ENCODE data around the gene ANAPC13. TPM values are rescaled to one million over a fixed set of nuclear protein-coding genes. Genes with fewer than 3 reads are reported as not detected.

ANAPC13 gene
- total and polyA plus RNA-seq, 4 experiments from 2014 or later = 40.9 to 146 (median 64.4) TPM

DNA sequence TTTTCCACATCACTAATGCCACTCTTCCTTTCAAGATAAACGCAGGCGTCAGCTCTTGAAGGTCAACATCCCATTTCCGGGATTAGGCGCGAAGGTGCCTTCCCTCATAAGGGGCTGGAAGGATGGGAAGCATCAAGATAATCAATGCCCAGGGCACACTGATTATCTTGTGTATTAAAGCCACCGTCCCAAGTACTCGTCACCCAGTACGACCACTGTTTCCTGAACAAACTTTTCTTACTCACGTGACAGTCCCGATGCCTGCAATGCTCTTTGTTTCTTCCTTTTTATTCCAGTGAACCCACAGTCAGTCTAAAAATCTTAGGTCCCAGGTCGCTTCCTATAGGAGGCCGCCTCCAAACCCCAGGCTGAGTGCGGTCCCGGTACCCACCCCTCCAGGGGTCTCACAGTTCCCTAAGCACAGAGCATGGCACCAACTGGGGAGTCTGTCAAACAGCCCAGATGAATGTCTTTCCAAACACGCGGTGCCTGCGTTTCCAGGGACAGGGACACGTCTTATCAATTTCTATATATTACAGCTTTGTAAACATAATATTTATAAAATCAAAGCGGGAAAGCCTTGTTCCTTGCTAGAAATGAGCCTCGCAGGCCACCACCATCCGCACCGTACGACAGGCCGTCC lies 589 bp downstream of the ANAPC13 start:
- CTCF ChIA-PET (ENCODE audit: partially characterized antibody) = interaction anchor here (1.1 to 6.3 kb wide), 4 partner anchors 9 to 912 kb away, joined by 3 to 79 read pairs (median 12); partner anchors contain the start of gene CDV3
- peaks cover 21% of the 10 kb centered on the region for H3K36me3 ChIP-seq (ENCODE audit: insufficient read depth, low read length)
- peak overlapping the region; percentile 88 for H3K27ac ChIP-seq (ENCODE audit: low read depth, low read length)
- H3K4me3 ChIP-seq (ENCODE audit: low read length in 2 of 2) = peak overlapping the region; percentile 92 to 95
- H3K27me3 ChIP-seq (ENCODE audit: insufficient read depth, low read length) = no peaks in the 10 kb centered on the region
- H3K27me3 Mint-ChIP-seq = no peaks in the 10 kb centered on the region
- H3K27ac Mint-ChIP-seq = peak overlapping the region; percentile 97 to 100 (median 99)
- DNase-seq = peak in 1 of 5 donors; percentile 41
- H3K36me3 Mint-ChIP-seq = peaks cover 19 to 49% of the 10 kb centered on the region in 2 donors
- no peaks in the 10 kb centered on the region for H3K9me3 ChIP-seq (ENCODE audit: control insufficient read depth in 1 of 2, low read length in 2 of 2)
- intact Hi-C loops (cut with micrococcal nuclease) = loop anchor here (5.0 to 10.0 kb wide), 4 partner anchors 678 to 1820 kb away; partner anchors contain the start of genes MSL2, SRPRB, TOPBP1 and UBA5
- peaks cover 31% of the 10 kb centered on the region for H3K4me1 ChIP-seq (ENCODE audit: insufficient read depth, low read length)
- H3K4me1 Mint-ChIP-seq = peaks cover 27 to 64% (median 42%) of the 10 kb centered on the region in 4 donors
- H3K4me3 Mint-ChIP-seq = peak overlapping the region; percentile 94 to 100 (median 99)
- peaks cover 0 to 7% (median 0%) of the 10 kb centered on the region in 8 donors for H3K9me3 Mint-ChIP-seq
- POLR2A ChIA-PET (ENCODE audit: partially characterized antibody) = interaction anchor here (1.0 to 3.4 kb wide), 7 partner anchors 10 to 1759 kb away, joined by 3 to 31 read pairs (median 5); partner anchors contain the start of genes CDV3 and RYK

- Mint-ChIP-seq H3K27me3 (no peaks in the 10 kb centered on the region), H3K4me3 (peak overlapping the region; percentile 46 to 99 (median 64)), H3K9me3 (peaks cover 0 to 7% (median 0%) of the 10 kb centered on the region in 8 donors), H3K36me3 (peaks cover 23 to 58% of the 10 kb centered on the region in 2 donors), H3K4me1 (peaks cover 27 to 56% (median 38%) of the 10 kb centered on the region in 4 donors), H3K27ac (peak overlapping the region in 3 of 7 donors; percentile 26 to 75 (median 51))
- H3K4me3 ChIP-seq (ENCODE audit: low read length in 2 of 2) = no peak overlapping the region
- intact Hi-C loops (cut with micrococcal nuclease) = loop anchor here (10.0 kb wide), 1 partner anchor 1819 kb away; the partner anchor contains the start of gene UBA5
- peaks cover 32% of the 10 kb centered on the region for H3K36me3 ChIP-seq (ENCODE audit: insufficient read depth, low read length)
- H3K27ac ChIP-seq (ENCODE audit: low read depth, low read length) = no peak overlapping the region
- H3K27me3 ChIP-seq (ENCODE audit: insufficient read depth, low read length) = no peaks in the 10 kb centered on the region
- ChIA-PET POLR2A (ENCODE audit: partially characterized antibody) (interaction anchor here (1.7 kb wide), 1 partner anchor 233 kb away, joined by 6 read pairs; the partner anchor contains the start of gene RYK), CTCF (ENCODE audit: partially characterized antibody) (interaction anchor here (0.9 to 6.3 kb wide), 11 partner anchors 8 to 1757 kb away, joined by 3 to 79 read pairs (median 4); partner anchors contain the start of gene RYK)
- no peak for DNase-seq
- H3K4me1 ChIP-seq (ENCODE audit: insufficient read depth, low read length) = peaks cover 31% of the 10 kb centered on the region
- no peaks in the 10 kb centered on the region for H3K9me3 ChIP-seq (ENCODE audit: control insufficient read depth in 1 of 2, low read length in 2 of 2)
These were observed 2.4 kb downstream of the ANAPC13 start for GRCh38 chr3:134483195-134483900.

- Mint-ChIP-seq H3K9me3 (peaks cover 0 to 7% (median 0%) of the 10 kb centered on the region in 8 donors), H3K4me1 (peaks cover 25 to 49% (median 34%) of the 10 kb centered on the region in 4 donors)
These were observed 3.2 kb downstream of the ANAPC13 start for GRCh38 chr3:134482622-134483021.

GRCh38 chr3:134481166-134481565 lies 4.6 kb downstream of the ANAPC13 start:
- intact Hi-C loops (cut with micrococcal nuclease) = loop anchor here (10.0 kb wide), 1 partner anchor 1816 kb away; the partner anchor contains the start of gene UBA5
- no peak for DNase-seq
- H3K27me3 Mint-ChIP-seq = no peaks in the 10 kb centered on the region
- H3K36me3 Mint-ChIP-seq = peaks cover 36 to 77% of the 10 kb centered on the region in 2 donors
- Histone ChIP-seq H3K36me3 (ENCODE audit: insufficient read depth, low read length) (peaks cover 47% of the 10 kb centered on the region), H3K9me3 (ENCODE audit: control insufficient read depth in 1 of 2, low read length in 2 of 2) (no peaks in the 10 kb centered on the region), H3K27me3 (ENCODE audit: insufficient read depth, low read length) (no peaks in the 10 kb centered on the region), H3K27ac (ENCODE audit: low read depth, low read length) (no peak overlapping the region), H3K4me1 (ENCODE audit: insufficient read depth, low read length) (peaks cover 20% of the 10 kb centered on the region), H3K4me3 (ENCODE audit: low read length in 2 of 2) (no peak overlapping the region)
- H3K4me3 Mint-ChIP-seq = no peak overlapping the region
- ChIA-PET POLR2A (ENCODE audit: partially characterized antibody) (no interaction called here), CTCF (ENCODE audit: partially characterized antibody) (interaction anchor here (1.2 to 3.1 kb wide), 4 partner anchors 8 to 268 kb away, joined by 3 to 12 read pairs (median 6); no protein-coding TSS in a partner anchor)
- peak overlapping the region in 3 of 7 donors; percentile 4 to 53 (median 51) for H3K27ac Mint-ChIP-seq
- H3K9me3 Mint-ChIP-seq = peaks cover 0 to 7% (median 0%) of the 10 kb centered on the region in 8 donors
- peaks cover 15 to 36% (median 23%) of the 10 kb centered on the region in 4 donors for H3K4me1 Mint-ChIP-seq

More at GRCh38 chr3:134482622-134483021, 3.2 kb downstream of the ANAPC13 start:
- no peak for DNase-seq
- no peak overlapping the region for H3K27ac ChIP-seq (ENCODE audit: low read depth, low read length)
- intact Hi-C loops (cut with micrococcal nuclease) = loop anchor here (10.0 kb wide), 1 partner anchor 1818 kb away; the partner anchor contains the start of gene UBA5
- ChIA-PET POLR2A (ENCODE audit: partially characterized antibody) (interaction anchor here (1.7 kb wide), 1 partner anchor 232 kb away, joined by 6 read pairs; the partner anchor contains the start of gene RYK), CTCF (ENCODE audit: partially characterized antibody) (interaction anchor here (0.9 to 6.3 kb wide), 10 partner anchors 7 to 270 kb away, joined by 3 to 79 read pairs (median 4); partner anchors contain the start of gene RYK)
- H3K4me3 Mint-ChIP-seq = peak overlapping the region in 4 of 8 donors; percentile 6 to 17 (median 12)
- peaks cover 26 to 66% of the 10 kb centered on the region in 2 donors for H3K36me3 Mint-ChIP-seq
- peaks cover 27% of the 10 kb centered on the region for H3K4me1 ChIP-seq (ENCODE audit: insufficient read depth, low read length)
- no peak overlapping the region for H3K4me3 ChIP-seq (ENCODE audit: low read length in 2 of 2)
- peaks cover 37% of the 10 kb centered on the region for H3K36me3 ChIP-seq (ENCODE audit: insufficient read depth, low read length)
- no peaks in the 10 kb centered on the region for H3K9me3 ChIP-seq (ENCODE audit: control insufficient read depth in 1 of 2, low read length in 2 of 2)
- H3K27ac Mint-ChIP-seq = peak overlapping the region in 4 of 7 donors; percentile 1 to 75 (median 5)
- H3K27me3 ChIP-seq (ENCODE audit: insufficient read depth, low read length) = no peaks in the 10 kb centered on the region
- H3K27me3 Mint-ChIP-seq = no peaks in the 10 kb centered on the region

- H3K4me1 ChIP-seq (ENCODE audit: insufficient read depth, low read length) = peaks cover 20% of the 10 kb centered on the region
- Mint-ChIP-seq H3K4me3 (no peak overlapping the region), H3K27me3 (no peaks in the 10 kb centered on the region), H3K4me1 (peaks cover 15 to 31% (median 23%) of the 10 kb centered on the region in 4 donors), H3K9me3 (peaks cover 0 to 6% (median 0%) of the 10 kb centered on the region in 8 donors), H3K27ac (no peak overlapping the region), H3K36me3 (peaks cover 36 to 74% of the 10 kb centered on the region in 2 donors)
- DNase-seq = no peak
- POLR2A ChIA-PET (ENCODE audit: partially characterized antibody) = no interaction called here
- H3K27me3 ChIP-seq (ENCODE audit: insufficient read depth, low read length) = no peaks in the 10 kb centered on the region
- no peak overlapping the region for H3K27ac ChIP-seq (ENCODE audit: low read depth, low read length)
- H3K36me3 ChIP-seq (ENCODE audit: insufficient read depth, low read length) = peaks cover 47% of the 10 kb centered on the region
- CTCF ChIA-PET (ENCODE audit: partially characterized antibody) = interaction anchor here (1.0 to 1.5 kb wide), 5 partner anchors 8 to 267 kb away, joined by 3 to 9 read pairs (median 4); no protein-coding TSS in a partner anchor
- H3K9me3 ChIP-seq (ENCODE audit: control insufficient read depth in 1 of 2, low read length in 2 of 2) = no peaks in the 10 kb centered on the region
- intact Hi-C loops (cut with micrococcal nuclease) = loop anchor here (10.0 kb wide), 1 partner anchor 1816 kb away; the partner anchor contains the start of gene UBA5
- no peak overlapping the region for H3K4me3 ChIP-seq (ENCODE audit: low read length in 2 of 2)
These were observed 5.2 kb downstream of the ANAPC13 start for GRCh38 chr3:134480546-134480945.

DNA sequence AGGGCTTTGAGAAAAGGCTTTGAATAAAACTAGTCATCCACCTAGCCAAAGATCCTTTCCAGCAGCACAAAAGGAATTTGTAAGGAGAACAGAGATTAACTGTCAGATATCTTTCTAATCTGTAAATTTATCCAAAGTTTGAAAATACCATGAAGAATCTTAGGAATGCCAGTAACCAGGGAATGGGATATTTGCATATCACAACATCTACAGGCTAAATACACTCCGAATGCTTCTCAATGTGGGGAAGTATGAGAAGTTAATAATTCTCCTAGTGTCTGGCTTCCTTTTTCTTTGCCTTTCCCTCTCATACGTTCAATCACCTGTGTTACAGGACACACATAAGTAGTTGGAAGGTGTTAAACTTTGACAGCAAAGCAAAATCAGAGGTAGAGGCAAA lies 7.8 kb downstream of the ANAPC13 start:
- Histone ChIP-seq H3K27me3 (ENCODE audit: insufficient read depth, low read length) (no peaks in the 10 kb centered on the region), H3K4me1 (ENCODE audit: insufficient read depth, low read length) (no peaks in the 10 kb centered on the region), H3K27ac (ENCODE audit: low read depth, low read length) (no peak overlapping the region), H3K36me3 (ENCODE audit: insufficient read depth, low read length) (peaks cover 47% of the 10 kb centered on the region), H3K4me3 (ENCODE audit: low read length in 2 of 2) (no peak overlapping the region), H3K9me3 (ENCODE audit: control insufficient read depth in 1 of 2, low read length in 2 of 2) (no peaks in the 10 kb centered on the region)
- Mint-ChIP-seq H3K27ac (no peak overlapping the region), H3K4me3 (no peak overlapping the region), H3K9me3 (no peaks in the 10 kb centered on the region), H3K27me3 (no peaks in the 10 kb centered on the region), H3K36me3 (peaks cover 39 to 63% of the 10 kb centered on the region in 2 donors), H3K4me1 (peaks cover 6 to 10% (median 8%) of the 10 kb centered on the region in 4 donors)
- intact Hi-C loops (cut with micrococcal nuclease) = loop anchor here (10.0 kb wide), 1 partner anchor 113 kb away; no protein-coding TSS in a partner anchor
- POLR2A ChIA-PET (ENCODE audit: partially characterized antibody) = no interaction called here
- DNase-seq = no peak
- CTCF ChIA-PET (ENCODE audit: partially characterized antibody) = interaction anchor here (1.0 to 8.7 kb wide), 10 partner anchors 7 to 266 kb away, joined by 3 to 132 read pairs (median 7); partner anchors contain the start of genes ANAPC13 and CEP63

Measured in CD4-positive, alpha-beta memory T cell (primary cell).